Measurements from ENCODE around the gene RUVBL1.

- no peak for TF ChIP-seq EZH2 (IDR thresholded peaks at IDR 0.05; ENCODE audit: insufficient read depth, poor library complexity, severe bottlenecking)
- no peak for TF ChIP-seq EZH2phosphoT487 (IDR thresholded peaks at IDR 0.05; ENCODE audit: insufficient read depth, low read depth)
Measured at GRCh38 chr3:128070898-128071591, 52.6 kb downstream of the RUVBL1 start.
